Activated CD4-positive, alpha-beta T cell treated with anti-CD3 and anti-CD28 coated beads, Interleukin-2, amount 10 ng/mL, durations not matched to agents 7 days and 5 days (primary cell): ENCODE data around the gene GOLGA6L1. TPM values are rescaled to one million over a fixed set of nuclear protein-coding genes. Genes with fewer than 3 reads are reported as not detected.

Experiments
- CTCF ChIA-PET: fragments of 350-600 bp; sonication (Branson Sonifier 250); formaldehyde crosslinking; loops from one replicate; lab custom pipeline; 2021; ENCODE audit warnings: antibody characterized with exemption; lab: Charles Lee
- POLR2A ChIA-PET: fragments of 350-600 bp; sonication (Branson Sonifier 250); formaldehyde crosslinking; loops from one replicate; lab custom pipeline; 2021; ENCODE audit warnings: antibody characterized with exemption; lab: Charles Lee
- DNase-seq: peaks from one replicate; pipeline ENCODE4 v3.0.0-alpha.2; 2020
- H3K27ac Mint-ChIP-seq: one replicate; pipeline ENCODE4 v1.8.0; 2021; ENCODE audit warnings: mild to moderate bottlenecking, moderate library complexity, mixed read lengths
- H3K27me3 Mint-ChIP-seq: one replicate; pipeline ENCODE4 v1.8.0; 2021; ENCODE audit warnings: mixed read lengths
- H3K36me3 Mint-ChIP-seq: one replicate; pipeline ENCODE4 v1.8.0; 2021; ENCODE audit warnings: low read depth, mixed read lengths
- H3K4me1 Mint-ChIP-seq: one replicate; pipeline ENCODE4 v1.8.0; 2021; ENCODE audit warnings: mixed read lengths
- H3K4me3 Mint-ChIP-seq: one replicate; pipeline ENCODE4 v1.8.0; 2021; ENCODE audit warnings: mild to moderate bottlenecking, moderate library complexity, mixed read lengths
- H3K9me3 Mint-ChIP-seq: one replicate; pipeline ENCODE4 v1.8.0; 2021; ENCODE audit warnings: mixed read lengths
- total RNA-seq, 2 experiments: library from RNA; stranded (reverse); gene quantifications; one replicate each; pipeline ENCODE4 v1.2.3, GENCODE V29; 2021

GOLGA6L1 gene
- total RNA-seq, 2 experiments from 2014 or later: not detected

- no peak overlapping the region for H3K4me3 Mint-ChIP-seq
- no peaks in the 10 kb centered on the region for H3K36me3 Mint-ChIP-seq
- ChIA-PET POLR2A (no interaction called here), CTCF (no interaction called here)
- H3K27me3 Mint-ChIP-seq: peaks cover 2% of the 10 kb centered on the region
- DNase-seq: no peak
- H3K9me3 Mint-ChIP-seq: no peaks in the 10 kb centered on the region
- H3K27ac Mint-ChIP-seq: no peak overlapping the region
- no peaks in the 10 kb centered on the region for H3K4me1 Mint-ChIP-seq
These were observed 55.4 kb downstream of the GOLGA6L1 start for GRCh38 chr15:23081271-23081670.

- H3K9me3 Mint-ChIP-seq: no peaks in the 10 kb centered on the region
- DNase-seq: no peak
- H3K27me3 Mint-ChIP-seq: no peaks in the 10 kb centered on the region
- no peaks in the 10 kb centered on the region for H3K36me3 Mint-ChIP-seq
- H3K4me3 Mint-ChIP-seq: no peak overlapping the region
- CTCF ChIA-PET: no interaction called here
- no peaks in the 10 kb centered on the region for H3K4me1 Mint-ChIP-seq
- POLR2A ChIA-PET: no interaction called here
- no peak overlapping the region for H3K27ac Mint-ChIP-seq
These were observed 56.9 kb downstream of the GOLGA6L1 start for GRCh38 chr15:23079766-23080165.

Other genes with a start within 250 kb of the GOLGA6L1 start
- gene CYFIP1, start 156.5 kb downstream of the GOLGA6L1 start, total RNA-seq: 10 to 100 TPM; 14.6 to 16.3 TPM
- 10 to 100 TPM; 21.7 to 22.2 TPM for gene TUBGCP5, start 97.3 kb downstream of the GOLGA6L1 start, total RNA-seq
- not detected for gene GOLGA6L26, start 197.4 kb upstream of the GOLGA6L1 start, total RNA-seq
- gene GOLGA8S, start 217.9 kb upstream of the GOLGA6L1 start, total RNA-seq: under 1 TPM; 0.20 to 0.31 TPM